Measurements from ENCODE around the gene FYN.

FYN gene

GRCh38 chr6:111779660-111780059 is 93.6 kb downstream of the FYN start:
- no peak for TF ChIP-seq ZNF292 (tag by site-specific recombination; IDR thresholded peaks at IDR 0.05; ENCODE audit: borderline replicate concordance, low read depth)
- peak; percentile 91 for TF ChIP-seq ZNF664 (tag by site-specific recombination; IDR thresholded peaks at IDR 0.05)
- H3K36me3 ChIP-seq (ENCODE audit: control insufficient read depth in 2 of 2, insufficient read depth in 1 of 2, low read length in 2 of 2): no peaks in the 10 kb centered on the region
- no peak overlapping the region for H3K4me3 ChIP-seq (ENCODE audit: low read depth, low read length)
- H3K27ac ChIP-seq (ENCODE audit: extremely low read depth, low read depth, low read length): no peak overlapping the region
- CTCF ChIA-PET: interaction anchor here (0.6 to 1.5 kb wide), 3 partner anchors 20 to 217 kb away, joined by 3 to 4 read pairs (median 3); no protein-coding TSS in a partner anchor
- H3K9me3 ChIP-seq (ENCODE audit: control insufficient read depth, insufficient read depth, low read depth, low read length): no peaks in the 10 kb centered on the region
- POLR2A ChIA-PET: no interaction called here
- H3K4me1 ChIP-seq (ENCODE audit: control insufficient read depth, insufficient read depth, low read length): peaks cover 16% of the 10 kb centered on the region

- no peak for TF ChIP-seq ZNF394 (tag by site-specific recombination; IDR thresholded peaks at IDR 0.05; ENCODE audit: borderline replicate concordance)
- no peak for TF ChIP-seq SETDB1 (IDR thresholded peaks at IDR 0.05; ENCODE audit: insufficient read length, low read length)
- no peak for TF ChIP-seq ZNF488 (tag by site-specific recombination; IDR thresholded peaks at IDR 0.05)
- TF ChIP-seq ZNF837 (tag by site-specific recombination; IDR thresholded peaks at IDR 0.05): no peak
- no peak for TF ChIP-seq ZNF266 (tag by site-specific recombination; IDR thresholded peaks at IDR 0.05; ENCODE audit: low read depth)
- no peak for TF ChIP-seq ZNF175 (tag by site-specific recombination; IDR thresholded peaks at IDR 0.05)
- TF ChIP-seq ZNF362 (tag by site-specific recombination; IDR thresholded peaks at IDR 0.05): 0 out of 2 replicates have a peak, but pooled peaks have one; percentile 24
- H3K4me1 ChIP-seq (ENCODE audit: control insufficient read depth, insufficient read depth, low read length): peaks cover 16% of the 10 kb centered on the region
- no peaks in the 10 kb centered on the region for H3K9me3 ChIP-seq (ENCODE audit: control insufficient read depth, insufficient read depth, low read depth, low read length)
- POLR2A ChIA-PET: no interaction called here
- H3K36me3 ChIP-seq (ENCODE audit: control insufficient read depth in 2 of 2, insufficient read depth in 1 of 2, low read length in 2 of 2): no peaks in the 10 kb centered on the region
- H3K27ac ChIP-seq (ENCODE audit: extremely low read depth, low read depth, low read length): no peak overlapping the region
- H3K4me3 ChIP-seq (ENCODE audit: low read depth, low read length): no peak overlapping the region
- CTCF ChIA-PET: interaction anchor here (0.6 to 1.5 kb wide), 2 partner anchors 70 to 218 kb away, joined by 3 to 4 read pairs; no protein-coding TSS in a partner anchor
These were observed 94.2 kb downstream of the FYN start for GRCh38 chr6:111779031-111779430.

- Histone ChIP-seq H3K9me3 (ENCODE audit: control insufficient read depth, insufficient read depth, low read depth, low read length) (no peaks in the 10 kb centered on the region), H3K4me1 (ENCODE audit: control insufficient read depth, insufficient read depth, low read length) (peaks cover 16% of the 10 kb centered on the region), H3K4me3 (ENCODE audit: low read depth, low read length) (no peak overlapping the region), H3K36me3 (ENCODE audit: control insufficient read depth in 2 of 2, insufficient read depth in 1 of 2, low read length in 2 of 2) (no peaks in the 10 kb centered on the region), H3K27ac (ENCODE audit: extremely low read depth, low read depth, low read length) (no peak overlapping the region)
- TF ChIP-seq ZBTB8A (tag by site-specific recombination; IDR thresholded peaks at IDR 0.05): no peak
- 0 out of 2 replicates have a peak, but pooled peaks have one; percentile 27 for TF ChIP-seq KLF10 (tag by site-specific recombination; IDR thresholded peaks at IDR 0.05)
- TF ChIP-seq ZNF654 (tag by site-specific recombination; IDR thresholded peaks at IDR 0.05; ENCODE audit: low read depth): 0 out of 2 replicates have a peak, but pooled peaks have one; percentile 13
- POLR2A ChIA-PET: no interaction called here
- CTCF ChIA-PET: interaction anchor here (0.5 to 1.7 kb wide), 4 partner anchors 29 to 901 kb away, joined by 3 to 6 read pairs (median 4); no protein-coding TSS in a partner anchor
These were observed 95.9 kb downstream of the FYN start for GRCh38 chr6:111777357-111777756.

- H3K27ac ChIP-seq (ENCODE audit: extremely low read depth, low read depth, low read length): 0 out of 2 replicates have a peak overlapping the region, but pooled peaks have one; percentile 4
- peaks cover 16% of the 10 kb centered on the region for H3K4me1 ChIP-seq (ENCODE audit: control insufficient read depth, insufficient read depth, low read length)
- no peak overlapping the region for H3K4me3 ChIP-seq (ENCODE audit: low read depth, low read length)
- H3K36me3 ChIP-seq (ENCODE audit: control insufficient read depth in 2 of 2, insufficient read depth in 1 of 2, low read length in 2 of 2): no peaks in the 10 kb centered on the region
- ChIA-PET CTCF (interaction anchor here (0.5 to 1.7 kb wide), 7 partner anchors 14 to 902 kb away, joined by 3 to 6 read pairs (median 4); no protein-coding TSS in a partner anchor), POLR2A (no interaction called here)
- no peaks in the 10 kb centered on the region for H3K9me3 ChIP-seq (ENCODE audit: control insufficient read depth, insufficient read depth, low read depth, low read length)
- TF ChIP-seq ZSCAN4 (tag by site-specific recombination; IDR thresholded peaks at IDR 0.05): no peak
- no peak for TF ChIP-seq ZSCAN30 (tag by site-specific recombination; IDR thresholded peaks at IDR 0.05)
- no peak for TF ChIP-seq ZBTB6 (tag by site-specific recombination; IDR thresholded peaks at IDR 0.05)
- TF ChIP-seq ZNF280C (tag by site-specific recombination; IDR thresholded peaks at IDR 0.05): no peak
- TF ChIP-seq ZNF473 (tag by site-specific recombination; IDR thresholded peaks at IDR 0.05): no peak
- no peak for TF ChIP-seq ZBTB48 (tag by site-specific recombination; IDR thresholded peaks at IDR 0.05)
- peak; percentile 70 for TF ChIP-seq SP7 (tag by site-specific recombination; IDR thresholded peaks at IDR 0.05)
These were observed 96.7 kb downstream of the FYN start for GRCh38 chr6:111776236-111777221.

Data from HEK293 (cell line).